Neuronal stem cell (in vitro differentiated cells): ENCODE data around the gene CSNK1G2.

Experiments
- DNase-seq: peaks from one replicate; pipeline ENCODE4 v3.0.0-alpha.2; 2013; ENCODE audit warnings: low spot score
- H2AFZ ChIP-seq: one replicate; pipeline ENCODE4 v1.6.1; 2013; ENCODE audit warnings: mild to moderate bottlenecking, low read length, inconsistent platforms
- H2AK5ac ChIP-seq: 2 replicates; pipeline ENCODE4 v1.6.1; 2013; ENCODE audit warnings: low read depth, mild to moderate bottlenecking, inconsistent platforms, low read length, moderate library complexity, mixed read lengths
- H2BK120ac ChIP-seq: 2 replicates; pipeline ENCODE4 v1.6.1; 2013; ENCODE audit warnings: low read depth, mild to moderate bottlenecking, inconsistent platforms, low read length, moderate library complexity, mixed read lengths
- H2BK12ac ChIP-seq: one replicate; pipeline ENCODE4 v1.6.1; 2013; ENCODE audit warnings: low read length, inconsistent platforms
- H2BK15ac ChIP-seq: 2 replicates; pipeline ENCODE4 v1.6.1; 2013; ENCODE audit warnings: mild to moderate bottlenecking, low read length, inconsistent platforms, mixed read lengths
- H2BK5ac ChIP-seq: one replicate; pipeline ENCODE4 v1.6.1; 2013; ENCODE audit warnings: inconsistent platforms, mild to moderate bottlenecking, low read length, moderate library complexity
- H3K14ac ChIP-seq: one replicate; pipeline ENCODE4 v1.6.1; 2013; ENCODE audit warnings: low read length, inconsistent platforms
- H3K18ac ChIP-seq: 2 replicates; pipeline ENCODE4 v1.6.1; 2013; ENCODE audit warnings: low read length, inconsistent platforms
- H3K23ac ChIP-seq: 2 replicates; pipeline ENCODE4 v1.6.1; 2013; ENCODE audit warnings: low read depth, mild to moderate bottlenecking, mixed read lengths, low read length, inconsistent platforms; ENCODE audit not compliant: poor library complexity
- H3K27ac ChIP-seq: replicated peaks from 3 replicates; pipeline ENCODE4 v1.5.1; 2013; ENCODE audit warnings: low read length, inconsistent platforms
- H3K27me3 ChIP-seq, 3 experiments: 2 replicates each; pipeline ENCODE4 v1.6.1; 2013; ENCODE audit warnings: low read length in 3 of 3, mild to moderate bottlenecking in 2 of 3, inconsistent platforms in 1 of 3, low read depth in 1 of 3, mixed read lengths in 1 of 3, moderate library complexity in 1 of 3; ENCODE audit not compliant: control insufficient read depth in 3 of 3, insufficient read depth in 3 of 3
- H3K36me3 ChIP-seq, 2 donors: replicated peaks in 1 of 2; 2 replicates each; pipeline ENCODE4 v1.6.1; 2013; ENCODE audit warnings: low read length in 2 of 2; ENCODE audit not compliant: control insufficient read depth in 2 of 2, insufficient read depth in 2 of 2
- H3K4ac ChIP-seq: 2 replicates; pipeline ENCODE4 v1.6.1; 2013; ENCODE audit warnings: inconsistent platforms, mild to moderate bottlenecking, low read length, moderate library complexity
- H3K4me1 ChIP-seq, 2 donors: 1 replicate in 1 of 2; 2 replicates in 1 of 2; pipeline ENCODE4 v1.6.1; 2013; ENCODE audit warnings: low read length in 2 of 2, low read depth in 1 of 2; ENCODE audit not compliant: control insufficient read depth in 2 of 2, insufficient read depth in 1 of 2
- H3K4me2 ChIP-seq: one replicate; pipeline ENCODE4 v1.6.1; 2013; ENCODE audit warnings: mild to moderate bottlenecking, low read length, inconsistent platforms; ENCODE audit not compliant: insufficient read depth, poor library complexity, severe bottlenecking
- H3K4me3 ChIP-seq, 2 donors: 2 replicates each; pipeline ENCODE4 v1.5.1; 2013; ENCODE audit warnings: low read length in 2 of 2, mild to moderate bottlenecking in 2 of 2, inconsistent platforms in 1 of 2, moderate library complexity in 1 of 2
- H3K79me1 ChIP-seq: one replicate; pipeline ENCODE4 v1.6.1; 2013; ENCODE audit warnings: low read depth, mild to moderate bottlenecking, inconsistent platforms, low read length, moderate library complexity
- H3K9ac ChIP-seq: one replicate; pipeline ENCODE4 v1.6.1; 2013; ENCODE audit warnings: mild to moderate bottlenecking, low read depth, low read length, inconsistent platforms; ENCODE audit not compliant: poor library complexity
- H3K9me3 ChIP-seq, 2 donors: replicated peaks in 1 of 2; 2 replicates each; pipeline versions ENCODE3 to v1.6.1; 2013; ENCODE audit warnings: low read length in 2 of 2, mild to moderate bottlenecking in 2 of 2, inconsistent platforms in 1 of 2, low read depth in 1 of 2, mixed read lengths in 1 of 2, moderate library complexity in 1 of 2; ENCODE audit not compliant: control insufficient read depth in 2 of 2, insufficient read depth in 1 of 2
- H4K8ac ChIP-seq: one replicate; pipeline ENCODE4 v1.6.1; 2013; ENCODE audit warnings: low read depth, mild to moderate bottlenecking, inconsistent platforms, low read length, moderate library complexity
- H4K91ac ChIP-seq: one replicate; pipeline ENCODE4 v1.6.1; 2013; ENCODE audit warnings: low read length, low read depth, mild to moderate bottlenecking, inconsistent platforms; ENCODE audit not compliant: poor library complexity
- WGBS, 2 donors: extraction: QIAGEN DNeasy Blood & Tissue Kit; methylation state at CpG; one replicate each; pipeline ENCODE4 v1.1.7; 2013; ENCODE audit warnings: missing lambda C conversion rate in 2 of 2, mixed read lengths in 1 of 2; ENCODE audit not compliant: insufficient read length in 2 of 2, insufficient replicate concordance in 1 of 2; ENCODE audit errors: extremely low coverage in 2 of 2; 5-methylcytosine and 5-hydroxymethylcytosine counted together

The CSNK1G2 gene

GRCh38 chr19:1980809-1981181 is 39.8 kb downstream of the CSNK1G2 start:
- no peak overlapping the region for H3K4me2 ChIP-seq
- peaks cover 0 to 2% of the 10 kb centered on the region in 2 donors for H3K9me3 ChIP-seq
- peak overlapping the region; percentile 18 for H2BK5ac ChIP-seq
- H3K79me1 ChIP-seq = peaks cover 9% of the 10 kb centered on the region
- H3K4me1 ChIP-seq = peaks cover 0 to 2% of the 10 kb centered on the region in 2 donors
- no peak overlapping the region for H2AK5ac ChIP-seq
- no peak overlapping the region for H2BK15ac ChIP-seq
- no peak overlapping the region for H3K4ac ChIP-seq
- no peak overlapping the region for H3K23ac ChIP-seq
- H3K18ac ChIP-seq = no peak overlapping the region
- H2BK12ac ChIP-seq = no peak overlapping the region
- H3K4me3 ChIP-seq = no peak overlapping the region
- H4K8ac ChIP-seq = no peak overlapping the region
- no peak overlapping the region for H2BK120ac ChIP-seq
- H3K9ac ChIP-seq = no peak overlapping the region
- no peak overlapping the region for H2AFZ ChIP-seq
- no peak overlapping the region for H3K27ac ChIP-seq
- H3K14ac ChIP-seq = no peak overlapping the region
- no peaks in the 10 kb centered on the region for H3K27me3 ChIP-seq
- peaks cover 38 to 81% of the 10 kb centered on the region in 2 donors for H3K36me3 ChIP-seq
- DNase-seq = no peak
- no peak overlapping the region for H4K91ac ChIP-seq
- no CpG with 5 or more reads among the region's 31 CpGs for WGBS, 2 donors

DNA sequence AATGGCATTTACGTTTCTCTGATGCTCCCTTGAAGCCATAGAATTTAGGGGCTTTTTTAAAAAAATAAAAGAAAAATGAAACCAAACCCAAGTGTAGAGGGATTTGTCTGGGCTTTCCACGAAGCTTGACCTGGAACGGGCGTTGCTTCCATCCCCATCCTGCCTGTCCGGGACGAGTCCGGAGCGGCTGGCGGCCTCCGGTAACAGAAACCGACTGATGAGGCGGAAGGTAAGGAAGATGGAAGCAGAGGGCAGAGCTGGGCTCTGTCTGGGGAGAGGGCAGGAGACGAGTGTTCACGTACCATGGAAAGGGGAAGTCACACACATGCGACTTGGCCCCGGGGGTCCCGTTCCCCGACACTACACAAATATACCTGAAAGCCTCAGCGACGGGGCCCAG is 40.3 kb downstream of the CSNK1G2 start:
- no peak overlapping the region for H2AK5ac ChIP-seq
- no peak overlapping the region for H3K4ac ChIP-seq
- H2BK120ac ChIP-seq = no peak overlapping the region
- H2BK12ac ChIP-seq = no peak overlapping the region
- H3K14ac ChIP-seq = no peak overlapping the region
- H3K4me1 ChIP-seq = peaks cover 0 to 1% of the 10 kb centered on the region in 2 donors
- DNase-seq = no peak
- no CpG with 5 or more reads among the region's 20 CpGs for WGBS, 2 donors
- H2AFZ ChIP-seq = no peak overlapping the region
- peaks cover 0 to 2% of the 10 kb centered on the region in 2 donors for H3K9me3 ChIP-seq
- H2BK5ac ChIP-seq = peak overlapping the region; percentile 18
- no peak overlapping the region for H3K4me3 ChIP-seq
- H3K27ac ChIP-seq = no peak overlapping the region
- no peaks in the 10 kb centered on the region for H3K27me3 ChIP-seq
- H3K9ac ChIP-seq = no peak overlapping the region
- H3K4me2 ChIP-seq = no peak overlapping the region
- no peak overlapping the region for H3K23ac ChIP-seq
- peaks cover 7% of the 10 kb centered on the region for H3K79me1 ChIP-seq
- peaks cover 40 to 81% of the 10 kb centered on the region in 2 donors for H3K36me3 ChIP-seq
- H3K18ac ChIP-seq = no peak overlapping the region
- no peak overlapping the region for H4K8ac ChIP-seq
- H4K91ac ChIP-seq = no peak overlapping the region
- no peak overlapping the region for H2BK15ac ChIP-seq

DNA sequence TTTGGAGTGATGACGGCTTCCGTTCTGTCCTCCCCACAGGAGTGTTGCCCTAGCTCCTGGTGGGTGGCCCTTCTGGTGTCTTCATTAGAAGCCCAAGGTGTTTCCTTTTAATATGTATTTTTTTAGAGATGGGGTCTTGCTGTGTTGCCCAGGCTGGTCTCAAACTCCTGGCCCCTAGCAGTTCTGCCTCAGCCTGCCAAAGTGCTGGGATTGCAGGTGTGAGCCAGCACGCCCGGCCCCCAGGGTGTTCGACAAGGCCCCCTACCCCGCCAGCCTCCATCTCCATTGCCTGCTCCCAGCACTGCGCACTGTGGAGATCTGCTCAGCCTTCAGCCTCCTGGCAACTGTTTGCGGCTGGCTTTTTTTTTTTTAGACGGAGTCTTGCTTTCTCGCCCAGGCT is 43.4 kb downstream of the CSNK1G2 start:
- H3K23ac ChIP-seq = no peak overlapping the region
- H2BK15ac ChIP-seq = no peak overlapping the region
- H2AFZ ChIP-seq = no peak overlapping the region
- H3K9ac ChIP-seq = no peak overlapping the region
- no CpG with 5 or more reads among the region's 10 CpGs for WGBS, 2 donors
- peaks cover under 1% of the 10 kb centered on the region for H3K79me1 ChIP-seq
- no peak overlapping the region for H2BK5ac ChIP-seq
- no peak overlapping the region for H2BK12ac ChIP-seq
- no peak for DNase-seq
- no peak overlapping the region for H3K14ac ChIP-seq
- H4K91ac ChIP-seq = no peak overlapping the region
- peaks cover 52 to 91% of the 10 kb centered on the region in 2 donors for H3K36me3 ChIP-seq
- H4K8ac ChIP-seq = no peak overlapping the region
- H3K27ac ChIP-seq = no peak overlapping the region
- H3K9me3 ChIP-seq = no peaks in the 10 kb centered on the region
- H2AK5ac ChIP-seq = no peak overlapping the region
- H3K4me3 ChIP-seq = no peak overlapping the region
- no peak overlapping the region for H3K4me2 ChIP-seq
- H3K4ac ChIP-seq = no peak overlapping the region
- no peak overlapping the region for H2BK120ac ChIP-seq
- H3K18ac ChIP-seq = no peak overlapping the region
- H3K27me3 ChIP-seq = no peaks in the 10 kb centered on the region
- no peaks in the 10 kb centered on the region for H3K4me1 ChIP-seq

DNA sequence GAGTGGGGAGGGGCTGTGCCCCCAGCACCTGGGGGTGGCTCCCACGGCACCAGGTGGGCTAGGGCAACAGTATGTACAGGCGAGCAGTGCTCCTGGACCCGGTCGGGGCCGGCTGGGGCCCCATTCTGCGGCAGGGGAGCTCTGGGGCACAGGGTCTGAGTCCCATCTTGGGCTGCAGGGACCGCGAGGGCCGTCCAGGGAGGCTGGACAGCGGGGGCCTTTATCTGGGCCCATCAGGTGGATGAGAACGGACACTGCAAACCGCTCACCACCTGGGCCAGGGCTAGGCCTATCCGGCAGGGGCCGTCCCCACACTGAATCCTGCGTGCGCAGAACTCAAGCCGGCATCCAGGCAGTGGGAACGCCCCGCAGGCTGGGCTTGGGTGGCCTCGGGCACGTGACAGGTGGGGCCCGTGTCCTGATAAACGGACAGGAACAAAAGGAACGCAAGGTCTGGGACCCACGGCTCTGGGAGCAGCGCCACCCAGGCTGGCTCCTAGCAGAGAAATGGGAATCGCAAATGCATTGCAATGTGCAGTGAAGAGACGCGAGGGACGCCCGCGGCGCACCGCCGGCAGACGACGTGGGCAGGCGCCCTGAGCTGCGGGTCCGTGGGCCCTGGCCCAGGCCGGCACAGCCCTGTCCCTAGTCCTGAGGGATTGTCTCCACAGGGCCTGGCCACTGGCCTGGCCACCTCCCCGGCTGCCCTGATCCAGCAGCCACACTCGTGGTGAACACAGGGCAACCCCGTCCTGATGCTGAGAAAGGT is 44.8 kb downstream of the CSNK1G2 start:
- DNase-seq = no peak
- Histone ChIP-seq H3K9me3 (peaks cover 0 to 2% of the 10 kb centered on the region in 2 donors), H3K4me2 (no peak overlapping the region), H3K18ac (peak overlapping the region; percentile 71), H2BK12ac (no peak overlapping the region), H2AK5ac (peak overlapping the region; percentile 37), H2BK15ac (no peak overlapping the region), H4K8ac (no peak overlapping the region), H3K79me1 (peaks cover 3% of the 10 kb centered on the region), H3K36me3 (peaks cover 62 to 91% of the 10 kb centered on the region in 2 donors), H3K27me3 (no peaks in the 10 kb centered on the region), H2BK120ac (no peak overlapping the region), H2AFZ (no peak overlapping the region), H3K27ac (peak overlapping the region; percentile 35), H2BK5ac (peak overlapping the region; percentile 39), H3K4me1 (no peaks in the 10 kb centered on the region), H3K14ac (no peak overlapping the region), H3K4me3 (no peak overlapping the region), H3K4ac (no peak overlapping the region), H3K23ac (peak overlapping the region; percentile 85), H3K9ac (peak overlapping the region; percentile 77), H4K91ac (no peak overlapping the region)
- no CpG with 5 or more reads among the region's 44 CpGs for WGBS, 2 donors
